Suppressor macrophage treated with lipopolysaccharide for 1 hour (primary cell): ENCODE data around the gene SIVA1.
A peak's percentile ranks its signal among the peaks of the same experiment; 100 is the strongest.

ENCODE experiments used
- DNase-seq, 3 donors: peaks; one replicate each; pipeline ENCODE4 v3.0.0-alpha.2; 2020 to 2022

SIVA1 gene

GRCh38 chr14:104785708-104786080, 32.7 kb downstream of the SIVA1 start:
- no peak for DNase-seq

GRCh38 chr14:104786091-104786586, 33.2 kb downstream of the SIVA1 start:
- DNase-seq = peak; percentile 44 to 66 (median 55)

GRCh38 chr14:104786726-104787675, 34.1 kb downstream of the SIVA1 start:
- no peak for DNase-seq

GRCh38 chr14:104787736-104788135, 34.8 kb downstream of the SIVA1 start:
- peak; percentile 78 to 81 (median 78) for DNase-seq

GRCh38 chr14:104788161-104788818, 35.3 kb downstream of the SIVA1 start:
- DNase-seq = no peak

GRCh38 chr14:104788873-104789663, 36.1 kb downstream of the SIVA1 start:
- peak in 2 of 3 donors; percentile 26 to 46 for DNase-seq

- DNase-seq = no peak
These were observed 37.1 kb downstream of the SIVA1 start for GRCh38 chr14:104789752-104790743.

GRCh38 chr14:104791425-104791824, 38.5 kb downstream of the SIVA1 start:
- no peak for DNase-seq

GRCh38 chr14:104792101-104792884, 39.3 kb downstream of the SIVA1 start:
- no peak for DNase-seq

GRCh38 chr14:104792945-104793702, 40.2 kb downstream of the SIVA1 start:
- DNase-seq = no peak

GRCh38 chr14:104793703-104793959, 40.7 kb downstream of the SIVA1 start:
- DNase-seq = no peak

GRCh38 chr14:104794099-104794498, 41.2 kb downstream of the SIVA1 start:
- peak; percentile 65 to 75 (median 66) for DNase-seq

GRCh38 chr14:104794631-104794992, 41.7 kb downstream of the SIVA1 start:
- peak; percentile 32 to 47 (median 47) for DNase-seq

- peak; percentile 48 to 80 (median 55) for DNase-seq
These were observed 42.2 kb downstream of the SIVA1 start, which contains the start of gene AKT1 for GRCh38 chr14:104794993-104795780. TSS of gene AKT1 (minus strand) at chr14:104795748. CDS start at chr14:104792643, 3,105 bp downstream.

GRCh38 chr14:104795781-104796686, 43.1 kb downstream of the SIVA1 start:
- DNase-seq = peak; percentile 53 to 91 (median 76)

- no peak for DNase-seq
These were observed 43.7 kb downstream of the SIVA1 start for GRCh38 chr14:104796687-104797081.

- peak; percentile 29 to 47 (median 33) for DNase-seq
These were observed 44.4 kb downstream of the SIVA1 start for GRCh38 chr14:104797115-104798044.
